HEK293 (cell line): ENCODE data around the gene TSPEAR.

Experiments
- AEBP2 ChIP-seq: fragments of 450-650 bp; formaldehyde crosslinking; IDR thresholded peaks from 2 replicates; pipeline ENCODE4 v1.5.1; 2016; ENCODE audit warnings: missing biosample characterization, missing genetic modification characterization, borderline replicate concordance
- GLI4 ChIP-seq: fragments of 450-650 bp; formaldehyde crosslinking; IDR thresholded peaks from 2 replicates; pipeline ENCODE4 v1.5.1; 2016; ENCODE audit warnings: missing biosample characterization, missing genetic modification characterization
- HOXC10 ChIP-seq: sonication (generic); formaldehyde crosslinking; IDR thresholded peaks from 2 replicates; pipeline ENCODE4 v1.8.1; 2023; ENCODE audit warnings: mild to moderate bottlenecking, missing genetic modification reagents
- IKZF3 ChIP-seq: fragments of 450-650 bp; IDR thresholded peaks from 2 replicates; pipeline ENCODE4 v1.5.0; 2018; ENCODE audit warnings: missing biosample characterization, mild to moderate bottlenecking, missing genetic modification characterization, moderate library complexity
- KLF16 ChIP-seq: fragments of 450-650 bp; formaldehyde crosslinking; IDR thresholded peaks from 2 replicates; pipeline ENCODE4 v1.5.1; 2017; ENCODE audit warnings: missing biosample characterization, missing genetic modification characterization
- KLF8 ChIP-seq: fragments of 450-650 bp; formaldehyde crosslinking; IDR thresholded peaks from 2 replicates; pipeline ENCODE4 v1.5.1; 2016; ENCODE audit warnings: missing biosample characterization, missing genetic modification characterization
- MZF1 ChIP-seq: fragments of 450-650 bp; formaldehyde crosslinking; IDR thresholded peaks from 2 replicates; pipeline ENCODE4 v1.5.1; 2017; ENCODE audit warnings: missing biosample characterization, missing genetic modification characterization, borderline replicate concordance
- SETDB1 ChIP-seq: IDR thresholded peaks from one replicate; pipeline ENCODE4 v1.6.1; 2017; ENCODE audit warnings: mild to moderate bottlenecking, low read length, moderate library complexity, mixed read lengths; ENCODE audit not compliant: insufficient read length
- YY1 ChIP-seq: fragments of 450-650 bp; formaldehyde crosslinking; IDR thresholded peaks from 2 replicates; pipeline ENCODE4 v1.5.1; 2018; ENCODE audit warnings: missing biosample characterization, missing genetic modification characterization
- ZBTB17 ChIP-seq: fragments of 450-650 bp; formaldehyde crosslinking; IDR thresholded peaks from 2 replicates; pipeline ENCODE4 v1.5.1; 2016; ENCODE audit warnings: missing biosample characterization, missing genetic modification characterization
- ZBTB20 ChIP-seq: fragments of 450-650 bp; formaldehyde crosslinking; IDR thresholded peaks from 2 replicates; pipeline ENCODE4 v1.5.1; 2016; ENCODE audit warnings: missing biosample characterization, missing genetic modification characterization
- ZFP69B ChIP-seq: fragments of 450-650 bp; formaldehyde crosslinking; IDR thresholded peaks from 2 replicates; pipeline ENCODE4 v1.5.1; 2016; ENCODE audit warnings: missing biosample characterization, missing genetic modification characterization
- ZNF133 ChIP-seq: fragments of 450-650 bp; formaldehyde crosslinking; IDR thresholded peaks from 2 replicates; pipeline ENCODE4 v1.5.1; 2016; ENCODE audit warnings: missing biosample characterization, missing genetic modification characterization
- ZNF138 ChIP-seq: fragments of 450-650 bp; formaldehyde crosslinking; IDR thresholded peaks from 2 replicates; pipeline ENCODE4 v1.5.1; 2016; ENCODE audit warnings: missing biosample characterization, missing genetic modification characterization, borderline replicate concordance
- ZNF140 ChIP-seq: fragments of 450-650 bp; formaldehyde crosslinking; IDR thresholded peaks from 2 replicates; pipeline ENCODE4 v1.5.1; 2016; ENCODE audit warnings: missing biosample characterization, missing genetic modification characterization
- ZNF169 ChIP-seq: fragments of 450-650 bp; formaldehyde crosslinking; IDR thresholded peaks from 2 replicates; pipeline ENCODE4 v1.5.1; 2016; ENCODE audit warnings: missing biosample characterization, missing genetic modification characterization
- ZNF19 ChIP-seq: fragments of 450-650 bp; formaldehyde crosslinking; IDR thresholded peaks from 2 replicates; pipeline ENCODE4; 2016; ENCODE audit warnings: missing biosample characterization, missing genetic modification characterization, low read depth
- ZNF202 ChIP-seq: fragments of 450-650 bp; formaldehyde crosslinking; IDR thresholded peaks from 2 replicates; pipeline ENCODE4 v1.5.1; 2016; ENCODE audit warnings: missing biosample characterization, missing genetic modification characterization, borderline replicate concordance
- ZNF24 ChIP-seq: fragments of 450-650 bp; formaldehyde crosslinking; IDR thresholded peaks from 2 replicates; pipeline ENCODE4 v1.5.1; 2016; ENCODE audit warnings: missing biosample characterization, missing genetic modification characterization
- ZNF266 ChIP-seq: fragments of 450-650 bp; formaldehyde crosslinking; IDR thresholded peaks from 2 replicates; pipeline ENCODE4 v1.5.1; 2016; ENCODE audit warnings: missing biosample characterization, missing genetic modification characterization, low read depth
- ZNF274 ChIP-seq, 2 experiments: fragments of 200-500 bp in 1 of 2; fragments of 450-650 bp in 1 of 2; sonication (Bioruptor generic) in 1 of 2; formaldehyde crosslinking in 1 of 2; IDR thresholded peaks; 2 replicates each; pipeline versions ENCODE4 v1.5.1 to v1.6.1; 2014 to 2016; ENCODE audit warnings: borderline replicate concordance in 1 of 2, inconsistent platforms in 1 of 2, low read length in 1 of 2, missing biosample characterization in 1 of 2, missing genetic modification characterization in 1 of 2
- ZNF335 ChIP-seq: fragments of 450-650 bp; formaldehyde crosslinking; conservative IDR thresholded peaks from 2 replicates; pipeline ENCODE4 v1.5.1; 2016; ENCODE audit warnings: missing biosample characterization, missing genetic modification characterization
- ZNF341 ChIP-seq: fragments of 450-650 bp; formaldehyde crosslinking; IDR thresholded peaks from 2 replicates; pipeline ENCODE4; 2016; ENCODE audit warnings: low read depth, missing biosample characterization, missing genetic modification characterization
- ZNF510 ChIP-seq: fragments of 450-650 bp; formaldehyde crosslinking; IDR thresholded peaks from 2 replicates; pipeline ENCODE4 v1.5.1; 2018; ENCODE audit warnings: mild to moderate bottlenecking, missing genetic modification characterization, missing biosample characterization; ENCODE audit not compliant: insufficient replicate concordance
- ZNF600 ChIP-seq: fragments of 450-650 bp; formaldehyde crosslinking; IDR thresholded peaks from 2 replicates; pipeline ENCODE4 v1.5.1; 2016; ENCODE audit warnings: missing biosample characterization, missing genetic modification characterization
- ZNF623 ChIP-seq: fragments of 450-650 bp; formaldehyde crosslinking; IDR thresholded peaks from 2 replicates; pipeline ENCODE4 v1.5.1; 2016; ENCODE audit warnings: missing biosample characterization, missing genetic modification characterization
- ZNF677 ChIP-seq: fragments of 450-650 bp; IDR thresholded peaks from 2 replicates; pipeline ENCODE4 v1.5.0; 2018; ENCODE audit warnings: missing biosample characterization, mild to moderate bottlenecking, missing genetic modification characterization, moderate library complexity
- ZNF692 ChIP-seq: fragments of 450-650 bp; formaldehyde crosslinking; IDR thresholded peaks from 2 replicates; pipeline ENCODE4 v1.5.1; 2016; ENCODE audit warnings: missing biosample characterization, missing genetic modification characterization
- ZNF776 ChIP-seq: fragments of 450-650 bp; formaldehyde crosslinking; IDR thresholded peaks from 2 replicates; pipeline ENCODE4 v1.5.0; 2017; ENCODE audit warnings: missing biosample characterization, missing genetic modification characterization, borderline replicate concordance
- ZNF791 ChIP-seq: fragments of 450-650 bp; formaldehyde crosslinking; IDR thresholded peaks from 2 replicates; pipeline ENCODE4 v1.5.1; 2016; ENCODE audit warnings: missing biosample characterization, missing genetic modification characterization
- ZXDB ChIP-seq: fragments of 450-650 bp; formaldehyde crosslinking; IDR thresholded peaks from 2 replicates; pipeline ENCODE4 v1.5.1; 2016; ENCODE audit warnings: missing biosample characterization, missing genetic modification characterization
- TF ChIP-seq, protein P1 (sequence below): fragments of 450-650 bp; formaldehyde crosslinking; IDR thresholded peaks from 2 replicates; pipeline ENCODE4; 2016; ENCODE audit warnings: missing biosample characterization, missing genetic modification characterization
- TF ChIP-seq, protein P2 (sequence below): fragments of 450-650 bp; formaldehyde crosslinking; IDR thresholded peaks from 2 replicates; pipeline ENCODE4 v1.5.1; 2016; ENCODE audit warnings: missing biosample characterization, missing genetic modification characterization

Gene TSPEAR

DNA sequence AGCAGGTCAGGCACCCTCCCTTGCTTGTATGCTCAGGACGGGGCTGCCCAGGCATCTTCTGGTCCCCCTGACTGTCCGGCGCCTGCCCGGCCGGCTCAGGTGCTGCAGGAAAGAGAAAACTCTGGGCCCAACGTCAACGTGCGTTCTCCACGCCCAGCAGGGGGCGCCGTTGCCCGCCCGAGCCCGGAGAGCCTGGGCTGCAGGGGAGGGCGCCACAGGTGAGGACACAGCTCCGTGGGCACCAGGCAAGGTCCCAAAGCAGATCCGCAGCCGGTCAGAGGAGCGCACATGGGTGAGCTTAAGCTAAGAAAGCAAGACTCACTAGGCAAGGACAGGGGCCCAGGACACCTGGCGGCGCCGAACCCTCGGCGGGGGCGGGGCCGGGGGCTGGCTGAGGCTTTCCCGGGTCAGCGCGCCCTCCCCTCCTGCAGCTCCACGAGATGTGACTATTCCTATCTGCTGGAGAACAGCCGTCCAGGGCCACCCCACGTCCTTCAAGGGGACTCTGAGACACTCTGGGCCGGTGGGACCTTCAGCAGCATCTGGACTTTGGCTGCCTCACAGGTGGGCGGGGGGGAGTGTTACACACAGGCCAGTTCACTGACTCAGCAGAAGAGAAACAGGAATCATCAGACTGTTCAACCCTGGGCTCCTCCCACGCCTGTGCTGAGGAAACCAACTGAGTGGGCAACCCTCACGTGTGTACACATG is 200.7 kb downstream of the TSPEAR start (continued):
- TF ChIP-seq ZNF623 (tag by site-specific recombination) (no peak), ZNF24 (tag by site-specific recombination) (0 out of 2 replicates have a peak, but pooled peaks have one; percentile 37), ZXDB (no peak), AEBP2 (tag by site-specific recombination) (no peak), ZNF133 (tag by site-specific recombination) (no peak), SETDB1 (no peak), IKZF3 (tag by site-specific recombination) (no peak), HOXC10 (CRISPR knock-in tag) (no peak), KLF8 (tag by site-specific recombination) (peak; percentile 45), ZNF600 (tag by site-specific recombination) (0 out of 2 replicates have a peak, but pooled peaks have one; percentile 18), ZNF341 (tag by site-specific recombination) (peak; percentile 84), ZNF140 (no peak), ZNF510 (tag by site-specific recombination) (no peak), ZFP69B (0 out of 2 replicates have a peak, but pooled peaks have one; percentile 61), YY1 (tag by site-specific recombination) (no peak), ZBTB20 (tag by site-specific recombination) (no peak), ZNF202 (tag by site-specific recombination) (no peak), ZNF791 (tag by site-specific recombination) (no peak), ZNF776 (no peak), ZNF335 (tag by site-specific recombination) (peak; percentile 53), MZF1 (tag by site-specific recombination) (no peak), GLI4 (tag by site-specific recombination) (no peak), ZNF169 (no peak), ZNF274 (IDR thresholded peaks at IDR 0.05; ENCODE audit: low read length) (no peak), ZNF274 (tag by site-specific recombination; IDR thresholded peaks at IDR 0.05; ENCODE audit: borderline replicate concordance) (no peak), ZNF19 (tag by site-specific recombination) (no peak), ZBTB17 (tag by site-specific recombination) (peak; percentile 60), KLF16 (tag by site-specific recombination) (no peak), ZNF677 (no peak), ZNF266 (tag by site-specific recombination) (no peak), ZNF692 (tag by site-specific recombination) (peak; percentile 77), ZNF138 (tag by site-specific recombination) (no peak)
- TF ChIP-seq, protein P1, sequence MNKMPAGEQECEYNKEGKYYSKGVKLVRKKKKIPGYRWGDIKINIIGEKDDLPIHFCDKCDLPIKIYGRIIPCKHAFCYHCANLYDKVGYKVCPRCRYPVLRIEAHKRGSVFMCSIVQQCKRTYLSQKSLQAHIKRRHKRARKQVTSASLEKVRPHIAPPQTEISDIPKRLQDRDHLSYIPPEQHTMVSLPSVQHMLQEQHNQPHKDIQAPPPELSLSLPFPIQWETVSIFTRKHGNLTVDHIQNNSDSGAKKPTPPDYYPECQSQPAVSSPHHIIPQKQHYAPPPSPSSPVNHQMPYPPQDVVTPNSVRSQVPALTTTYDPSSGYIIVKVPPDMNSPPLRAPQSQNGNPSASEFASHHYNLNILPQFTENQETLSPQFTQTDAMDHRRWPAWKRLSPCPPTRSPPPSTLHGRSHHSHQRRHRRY (tag by site-specific recombination), result no peak
- TF ChIP-seq, protein P2, sequence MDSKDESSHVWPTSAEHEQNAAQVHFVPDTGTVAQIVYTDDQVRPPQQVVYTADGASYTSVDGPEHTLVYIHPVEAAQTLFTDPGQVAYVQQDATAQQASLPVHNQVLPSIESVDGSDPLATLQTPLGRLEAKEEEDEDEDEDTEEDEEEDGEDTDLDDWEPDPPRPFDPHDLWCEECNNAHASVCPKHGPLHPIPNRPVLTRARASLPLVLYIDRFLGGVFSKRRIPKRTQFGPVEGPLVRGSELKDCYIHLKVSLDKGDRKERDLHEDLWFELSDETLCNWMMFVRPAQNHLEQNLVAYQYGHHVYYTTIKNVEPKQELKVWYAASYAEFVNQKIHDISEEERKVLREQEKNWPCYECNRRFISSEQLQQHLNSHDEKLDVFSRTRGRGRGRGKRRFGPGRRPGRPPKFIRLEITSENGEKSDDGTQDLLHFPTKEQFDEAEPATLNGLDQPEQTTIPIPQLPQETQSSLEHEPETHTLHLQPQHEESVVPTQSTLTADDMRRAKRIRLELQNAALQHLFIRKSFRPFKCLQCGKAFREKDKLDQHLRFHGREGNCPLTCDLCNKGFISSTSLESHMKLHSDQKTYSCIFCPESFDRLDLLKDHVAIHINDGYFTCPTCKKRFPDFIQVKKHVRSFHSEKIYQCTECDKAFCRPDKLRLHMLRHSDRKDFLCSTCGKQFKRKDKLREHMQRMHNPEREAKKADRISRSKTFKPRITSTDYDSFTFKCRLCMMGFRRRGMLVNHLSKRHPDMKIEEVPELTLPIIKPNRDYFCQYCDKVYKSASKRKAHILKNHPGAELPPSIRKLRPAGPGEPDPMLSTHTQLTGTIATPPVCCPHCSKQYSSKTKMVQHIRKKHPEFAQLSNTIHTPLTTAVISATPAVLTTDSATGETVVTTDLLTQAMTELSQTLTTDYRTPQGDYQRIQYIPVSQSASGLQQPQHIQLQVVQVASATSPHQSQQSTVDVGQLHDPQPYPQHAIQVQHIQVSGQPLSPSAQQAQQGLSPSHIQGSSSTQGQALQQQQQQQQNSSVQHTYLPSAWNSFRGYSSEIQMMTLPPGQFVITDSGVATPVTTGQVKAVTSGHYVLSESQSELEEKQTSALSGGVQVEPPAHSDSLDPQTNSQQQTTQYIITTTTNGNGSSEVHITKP (tag by site-specific recombination), result 0 out of 2 replicates have a peak, but pooled peaks have one; percentile 8
